PC-9 (cell line): Measurements from ENCODE around the gene TRAPPC12. TPM values are rescaled to one million over a fixed set of nuclear protein-coding genes. Genes with fewer than 3 reads are reported as not detected.

Experiments used
- BruUV-seq: library from RNA; stranded (reverse); fragments of 400-500 nt; replicated peaks from 2 replicates; lab custom pipeline; 2021; lab: Mats Ljungman, UMichigan
- CTCF ChIA-PET: fragments of 300-600 bp; sonication (Branson Sonifier 250); formaldehyde crosslinking; loops from one replicate; lab custom pipeline; 2022; ENCODE audit warnings: antibody characterized with exemption; lab: Charles Lee
- POLR2A ChIA-PET: fragments of 300-600 bp; sonication (Branson Sonifier 250); formaldehyde crosslinking; loops from one replicate; lab custom pipeline; 2022; ENCODE audit warnings: antibody characterized with exemption; ENCODE audit not compliant: unreplicated experiment; lab: Charles Lee
- DNase-seq, 2 experiments: peaks; one replicate each; pipeline versions ENCODE4 v3.0.0 to v3.0.0-alpha.2; 2015 to 2022; ENCODE audit warnings: mixed read lengths in 1 of 2
- H2AFZ ChIP-seq: fragments of 200-600 bp; sonication (generic); 2 replicates; pipeline ENCODE4 v1.8.1; 2017; ENCODE audit warnings: antibody characterized with exemption
- H3F3A ChIP-seq: fragments of 200-600 bp; sonication (generic); 2 replicates; pipeline ENCODE4 v1.8.1; 2017; ENCODE audit warnings: antibody characterized with exemption, mild to moderate bottlenecking, low read depth; ENCODE audit not compliant: insufficient read depth
- H3K27ac ChIP-seq: fragments of 200-600 bp; sonication (generic); 2 replicates; pipeline ENCODE4 v1.6.1; 2016; ENCODE audit warnings: mixed run types
- H3K27me3 ChIP-seq: fragments of 200-600 bp; sonication (generic); 2 replicates; pipeline ENCODE4 v1.6.1; 2016; ENCODE audit warnings: low read depth, mixed run types; ENCODE audit not compliant: insufficient read depth
- H3K36me3 ChIP-seq: fragments of 200-600 bp; sonication (generic); 2 replicates; pipeline ENCODE4 v1.6.1; 2016; ENCODE audit warnings: low read depth, mixed run types
- H3K4me1 ChIP-seq: fragments of 200-600 bp; sonication (generic); replicated peaks from 2 replicates; pipeline ENCODE4 v1.6.1; 2016; ENCODE audit warnings: mixed run types; ENCODE audit not compliant: insufficient read depth
- H3K4me2 ChIP-seq: fragments of 200-600 bp; sonication (generic); 2 replicates; pipeline ENCODE4 v1.6.1; 2017; ENCODE audit warnings: mixed run types
- H3K4me3 ChIP-seq: fragments of 200-600 bp; sonication (generic); 2 replicates; pipeline ENCODE4 v1.6.1; 2016; ENCODE audit warnings: mixed run types
- H3K79me2 ChIP-seq: fragments of 200-600 bp; sonication (generic); 2 replicates; pipeline ENCODE4 v1.6.1; 2017; ENCODE audit warnings: low read depth, mixed run types
- H3K9me2 ChIP-seq: fragments of 200-600 bp; sonication (generic); 2 replicates; pipeline ENCODE4 v1.8.1; 2017; ENCODE audit warnings: mild to moderate bottlenecking; ENCODE audit not compliant: insufficient read depth
- H3K9me3 ChIP-seq: fragments of 200-600 bp; sonication (generic); 2 replicates; pipeline ENCODE4 v1.8.1; 2016; ENCODE audit warnings: low read depth; ENCODE audit not compliant: insufficient read depth
- H4K20me1 ChIP-seq: fragments of 200-600 bp; sonication (generic); 2 replicates; pipeline ENCODE4 v1.8.1; 2017; ENCODE audit not compliant: insufficient read depth
- CTCF ChIP-seq: fragments of 200-600 bp; sonication (generic); conservative IDR thresholded peaks from 2 replicates; pipeline ENCODE4 v1.6.1; 2017; ENCODE audit warnings: mixed run types, antibody characterized with exemption, mild to moderate bottlenecking, moderate library complexity
- EZH2 ChIP-seq: fragments of 200-600 bp; sonication (generic); IDR thresholded peaks from 2 replicates; pipeline ENCODE4 v1.8.0; 2017; ENCODE audit warnings: antibody characterized with exemption, low read depth
- intact Hi-C: fragments of 100-400 bp; cut with micrococcal nuclease; formaldehyde crosslinking; loops from one replicate; pipeline ENCODE4 v1.10.0; 2022; ENCODE audit not compliant: unreplicated experiment
- total RNA-seq: library from RNA; stranded (reverse); gene quantifications from 2 replicates; pipeline ENCODE4 v1.2.3, GENCODE V29; 2021

Gene TRAPPC12
- total RNA-seq, 1 experiment from 2014 or later = 69.3 TPM

- H3K9me3 ChIP-seq = no peaks in the 10 kb centered on the region
- H2AFZ ChIP-seq = no peak overlapping the region
- H3K4me1 ChIP-seq = no peaks in the 10 kb centered on the region
- no TSS peak for BruUV-seq
- no peaks in the 10 kb centered on the region for H3F3A ChIP-seq
- no peak overlapping the region for H3K4me3 ChIP-seq
- no peak overlapping the region for H3K4me2 ChIP-seq
- CTCF ChIA-PET = no interaction called here
- DNase-seq = no peak
- no peak for TF ChIP-seq CTCF
- H4K20me1 ChIP-seq = peaks cover 22% of the 10 kb centered on the region
- H3K9me2 ChIP-seq = no peaks in the 10 kb centered on the region
- H3K27me3 ChIP-seq = no peaks in the 10 kb centered on the region
- H3K27ac ChIP-seq = no peak overlapping the region
- intact Hi-C loops = no loop called here
- H3K36me3 ChIP-seq = peaks cover 8% of the 10 kb centered on the region; the same call in 1 of the 2 replicates
- H3K79me2 ChIP-seq = 0 out of 2 replicates have a peak, but pooled peaks cover 5% of the 10 kb centered on the region
- POLR2A ChIA-PET = no interaction called here
These were observed 26.4 kb downstream of the TRAPPC12 start for GRCh38 chr2:3405876-3406275.

GRCh38 chr2:3406501-3406900, 27.0 kb downstream of the TRAPPC12 start:
- intact Hi-C loops = no loop called here
- DNase-seq = no peak
- CTCF ChIA-PET = no interaction called here
- no TSS peak for BruUV-seq
- no peak overlapping the region for H3K27ac ChIP-seq
- no peak overlapping the region for H3K4me2 ChIP-seq
- H3F3A ChIP-seq = no peaks in the 10 kb centered on the region
- H3K9me2 ChIP-seq = no peaks in the 10 kb centered on the region
- H2AFZ ChIP-seq = no peak overlapping the region
- POLR2A ChIA-PET = no interaction called here
- H3K4me1 ChIP-seq = no peaks in the 10 kb centered on the region
- 0 out of 2 replicates have a peak, but pooled peaks cover 5% of the 10 kb centered on the region for H3K79me2 ChIP-seq
- peaks cover 28% of the 10 kb centered on the region for H4K20me1 ChIP-seq
- H3K36me3 ChIP-seq = peaks cover 8% of the 10 kb centered on the region; the same call in 1 of the 2 replicates
- H3K4me3 ChIP-seq = no peak overlapping the region
- TF ChIP-seq CTCF = no peak
- TF ChIP-seq EZH2 = no peak
- no peaks in the 10 kb centered on the region for H3K27me3 ChIP-seq
- no peaks in the 10 kb centered on the region for H3K9me3 ChIP-seq

- no peak for TF ChIP-seq EZH2
- TF ChIP-seq CTCF = no peak
- Histone ChIP-seq H2AFZ (no peak overlapping the region), H3F3A (no peaks in the 10 kb centered on the region; the same call in 1 of the 2 replicates), H3K9me3 (no peaks in the 10 kb centered on the region), H3K27me3 (no peaks in the 10 kb centered on the region), H3K4me2 (no peak overlapping the region), H3K79me2 (0 out of 2 replicates have a peak, but pooled peaks cover 5% of the 10 kb centered on the region), H3K36me3 (no peaks in the 10 kb centered on the region; the same call in 1 of the 2 replicates), H3K9me2 (no peaks in the 10 kb centered on the region), H3K4me3 (no peak overlapping the region), H3K4me1 (no peaks in the 10 kb centered on the region), H4K20me1 (peaks cover 46% of the 10 kb centered on the region), H3K27ac (no peak overlapping the region)
- POLR2A ChIA-PET = no interaction called here
- no TSS peak for BruUV-seq
- DNase-seq = no peak
- CTCF ChIA-PET = no interaction called here
- intact Hi-C loops = no loop called here
These were observed 29.3 kb downstream of the TRAPPC12 start for GRCh38 chr2:3408781-3409180.
